Chondrocyte (in vitro differentiated cells): ENCODE results near the gene HP1BP3. TPM values are rescaled to one million over a fixed set of nuclear protein-coding genes. Genes with fewer than 3 reads are reported as not detected.
A peak's percentile ranks its signal among the peaks of the same experiment; 100 is the strongest.

Experiments
- DNase-seq: peaks from one replicate; pipeline ENCODE4 v3.0.0; 2021; ENCODE audit warnings: mixed read lengths, low spot score
- H3K27ac Mint-ChIP-seq: one replicate; pipeline ENCODE4 v1.8.0; 2021; ENCODE audit warnings: mild to moderate bottlenecking, moderate library complexity, mixed read lengths; ENCODE audit not compliant: unreplicated experiment
- H3K27me3 Mint-ChIP-seq: 2 replicates; pipeline ENCODE4 v1.8.0; 2021; ENCODE audit warnings: low read depth, mixed read lengths
- H3K36me3 Mint-ChIP-seq: 2 replicates; pipeline ENCODE4 v1.8.0; 2021; ENCODE audit warnings: low read depth, mixed read lengths
- H3K4me1 Mint-ChIP-seq: 2 replicates; pipeline ENCODE4 v1.8.0; 2021; ENCODE audit warnings: low read depth, mild to moderate bottlenecking, mixed read lengths
- H3K4me3 Mint-ChIP-seq: one replicate; pipeline ENCODE4 v1.8.0; 2021; ENCODE audit warnings: mild to moderate bottlenecking, moderate library complexity, mixed read lengths; ENCODE audit not compliant: unreplicated experiment
- H3K9me3 Mint-ChIP-seq: 2 replicates; pipeline ENCODE4 v1.8.0; 2021; ENCODE audit warnings: low read depth, mixed read lengths
- total RNA-seq: library from RNA; stranded (reverse); gene quantifications from 3 replicates; pipeline ENCODE4 v1.2.1, GENCODE V29; 2021
- TF ChIP-seq, protein P1 (sequence below): fragments of 200-600 bp; sonication (generic); IDR thresholded peaks from 2 replicates; pipeline ENCODE4 v1.5.0; 2021; ENCODE audit warnings: antibody characterized with exemption, mild to moderate bottlenecking, moderate library complexity

Gene HP1BP3
- total RNA-seq, 1 donor from 2014 or later = 182 TPM

- Mint-ChIP-seq H3K27ac (peak overlapping the region; percentile 99), H3K4me1 (peaks cover 44% of the 10 kb centered on the region), H3K9me3 (no peaks in the 10 kb centered on the region), H3K4me3 (peak overlapping the region; percentile 88), H3K36me3 (no peaks in the 10 kb centered on the region), H3K27me3 (no peaks in the 10 kb centered on the region)
- no peak for DNase-seq
- TF ChIP-seq, protein P1, sequence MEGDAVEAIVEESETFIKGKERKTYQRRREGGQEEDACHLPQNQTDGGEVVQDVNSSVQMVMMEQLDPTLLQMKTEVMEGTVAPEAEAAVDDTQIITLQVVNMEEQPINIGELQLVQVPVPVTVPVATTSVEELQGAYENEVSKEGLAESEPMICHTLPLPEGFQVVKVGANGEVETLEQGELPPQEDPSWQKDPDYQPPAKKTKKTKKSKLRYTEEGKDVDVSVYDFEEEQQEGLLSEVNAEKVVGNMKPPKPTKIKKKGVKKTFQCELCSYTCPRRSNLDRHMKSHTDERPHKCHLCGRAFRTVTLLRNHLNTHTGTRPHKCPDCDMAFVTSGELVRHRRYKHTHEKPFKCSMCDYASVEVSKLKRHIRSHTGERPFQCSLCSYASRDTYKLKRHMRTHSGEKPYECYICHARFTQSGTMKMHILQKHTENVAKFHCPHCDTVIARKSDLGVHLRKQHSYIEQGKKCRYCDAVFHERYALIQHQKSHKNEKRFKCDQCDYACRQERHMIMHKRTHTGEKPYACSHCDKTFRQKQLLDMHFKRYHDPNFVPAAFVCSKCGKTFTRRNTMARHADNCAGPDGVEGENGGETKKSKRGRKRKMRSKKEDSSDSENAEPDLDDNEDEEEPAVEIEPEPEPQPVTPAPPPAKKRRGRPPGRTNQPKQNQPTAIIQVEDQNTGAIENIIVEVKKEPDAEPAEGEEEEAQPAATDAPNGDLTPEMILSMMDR = no peak
Measured at GRCh38 chr1:20787840-20788795, 1.0 kb upstream of the HP1BP3 start.

GRCh38 chr1:20786253-20787028, 666 bp downstream of the HP1BP3 start:
- Mint-ChIP-seq H3K4me3 (peak overlapping the region; percentile 99), H3K4me1 (peaks cover 35% of the 10 kb centered on the region), H3K9me3 (no peaks in the 10 kb centered on the region), H3K36me3 (no peaks in the 10 kb centered on the region), H3K27ac (peak overlapping the region; percentile 97), H3K27me3 (no peaks in the 10 kb centered on the region)
- peak; percentile 98 for DNase-seq
- TF ChIP-seq, protein P1 = no peak

DNA sequence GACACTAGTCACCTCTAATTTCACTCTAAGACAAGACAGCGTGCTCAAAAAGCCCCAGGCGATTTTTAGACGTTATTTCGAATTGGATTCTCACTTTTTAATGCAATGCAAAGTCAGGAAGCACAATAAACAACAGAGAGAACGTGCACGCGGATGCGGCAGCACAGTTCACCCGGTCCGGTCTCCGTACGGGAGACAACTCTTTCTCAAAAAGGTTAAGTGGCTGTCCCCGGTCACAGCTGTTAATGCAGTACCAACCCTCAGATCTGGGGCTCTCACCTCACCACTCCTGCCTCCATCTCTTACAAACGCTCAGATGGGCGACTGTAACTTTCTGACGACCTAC, 1.2 kb downstream of the HP1BP3 start:
- Mint-ChIP-seq H3K9me3 (no peaks in the 10 kb centered on the region), H3K4me1 (peaks cover 40% of the 10 kb centered on the region), H3K36me3 (no peaks in the 10 kb centered on the region), H3K27ac (peak overlapping the region; percentile 97), H3K4me3 (peak overlapping the region; percentile 99), H3K27me3 (no peaks in the 10 kb centered on the region)
- TF ChIP-seq, protein P1 = no peak
- DNase-seq = no peak

- H3K4me1 Mint-ChIP-seq = peaks cover 21% of the 10 kb centered on the region
- no peak for DNase-seq
- H3K27me3 Mint-ChIP-seq = no peaks in the 10 kb centered on the region
- H3K36me3 Mint-ChIP-seq = peaks cover 17% of the 10 kb centered on the region
- TF ChIP-seq, protein P1 = no peak
- no peak overlapping the region for H3K4me3 Mint-ChIP-seq
- H3K27ac Mint-ChIP-seq = no peak overlapping the region
- no peaks in the 10 kb centered on the region for H3K9me3 Mint-ChIP-seq
Measured at GRCh38 chr1:20775700-20776099, 11.4 kb downstream of the HP1BP3 start.

DNA sequence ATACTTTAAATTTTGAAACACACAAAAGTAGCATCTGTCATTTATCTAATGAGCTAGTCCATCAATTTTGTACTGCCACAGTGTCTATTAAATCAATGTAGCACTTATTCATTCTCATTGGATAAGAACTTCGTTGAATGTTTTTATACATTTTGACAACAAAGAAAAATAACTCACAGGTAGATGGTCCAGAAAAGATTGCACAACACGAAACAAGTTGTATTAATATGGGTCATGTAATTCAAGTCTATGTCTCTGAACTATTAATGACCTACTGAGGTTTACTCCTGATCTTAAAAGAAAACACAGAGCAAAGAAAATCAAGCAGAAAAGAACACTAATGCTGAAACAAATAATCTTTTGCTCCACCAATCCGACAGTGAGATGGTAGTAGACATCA, 15.3 kb downstream of the HP1BP3 start:
- H3K27me3 Mint-ChIP-seq = no peaks in the 10 kb centered on the region
- TF ChIP-seq, protein P1 = no peak
- no peak overlapping the region for H3K4me3 Mint-ChIP-seq
- no peak overlapping the region for H3K27ac Mint-ChIP-seq
- peaks cover 19% of the 10 kb centered on the region for H3K36me3 Mint-ChIP-seq
- peaks cover 8% of the 10 kb centered on the region for H3K4me1 Mint-ChIP-seq
- DNase-seq = no peak
- H3K9me3 Mint-ChIP-seq = no peaks in the 10 kb centered on the region
